ENCODE measurements around the gene EMC10. TPM values are rescaled to one million over a fixed set of nuclear protein-coding genes. Genes with fewer than 3 reads are reported as not detected.

The EMC10 gene
- total and polyA plus RNA-seq, 2 of the 4 experiments (the other 2 are of a cell fraction): 11.3 to 90.9 TPM

- Histone ChIP-seq H4K8ac (ENCODE audit: low read depth in 2 of 2, low read length in 2 of 2) (no peak overlapping the region), H2BK15ac (ENCODE audit: low read depth, low read length) (no peak overlapping the region), H3K14ac (replicated peaks; ENCODE audit: low read depth, low read length) (no peak overlapping the region), H3K4me2 (ENCODE audit: low read depth, low read length) (no peak overlapping the region), H4K91ac (ENCODE audit: insufficient read depth, low read depth, low read length) (no peak overlapping the region), H3K4ac (ENCODE audit: low read depth, low read length) (no peak overlapping the region), H2AK9ac (replicated peaks; ENCODE audit: low read depth, low read length, poor library complexity) (no peak overlapping the region), H3K9me3 (ENCODE audit: control insufficient read depth, insufficient read depth, low read length) (no peaks in the 10 kb centered on the region), H3K9ac (ENCODE audit: low read depth, low read length) (no peak overlapping the region), H4K20me1 (ENCODE audit: insufficient read depth, low read length) (no peaks in the 10 kb centered on the region), H3K9me1 (ENCODE audit: insufficient read depth, low read length) (no peaks in the 10 kb centered on the region), H3K4me1 (ENCODE audit: control insufficient read depth, insufficient read depth, low read length) (no peaks in the 10 kb centered on the region), H3K56ac (ENCODE audit: extremely low read depth, insufficient read depth, low read length) (no peak overlapping the region), H2BK5ac (ENCODE audit: low read depth, low read length, poor library complexity, severe bottlenecking) (no peak overlapping the region), H3K27ac (ENCODE audit: insufficient read depth, low read length) (no peak overlapping the region), H3K27me3 (ENCODE audit: control insufficient read depth, insufficient read depth, low read length) (no peaks in the 10 kb centered on the region; the same call in 1 of the 2 replicates), H3K18ac (ENCODE audit: low read depth, low read length) (no peak overlapping the region), H2BK120ac (ENCODE audit: low read depth, low read length) (no peak overlapping the region), H2AFZ (replicated peaks; ENCODE audit: low read length, poor library complexity) (no peak overlapping the region), H3K79me1 (ENCODE audit: low read depth in 1 of 2, low read length in 2 of 2) (no peaks in the 10 kb centered on the region), H3K4me3 (ENCODE audit: insufficient read depth, low read depth, low read length) (no peak overlapping the region), H3K36me3 (ENCODE audit: control insufficient read depth, insufficient read depth, low read length) (no peaks in the 10 kb centered on the region), H2BK20ac (ENCODE audit: low read depth, low read length) (no peak overlapping the region), H2AK5ac (ENCODE audit: low read depth, low read length) (no peak overlapping the region), H3K23ac (ENCODE audit: low read depth, low read length) (no peak overlapping the region), H4K5ac (ENCODE audit: low read depth, low read length) (no peak overlapping the region)
- ATAC-seq (ENCODE audit: low read depth): no peak
- no peak for TF ChIP-seq NFE2L2 (IDR thresholded peaks at IDR 0.05; ENCODE audit: low read depth, low read length)
- no peak for TF ChIP-seq USF2 (IDR thresholded peaks at IDR 0.05; ENCODE audit: low read depth, low read length)
- no peak for TF ChIP-seq MAFK (IDR thresholded peaks at IDR 0.05; ENCODE audit: low read depth, low read length)
- no peak for TF ChIP-seq POLR2A (IDR thresholded peaks at IDR 0.05; ENCODE audit: low read depth, low read length)
- TF ChIP-seq CEBPB (IDR thresholded peaks at IDR 0.05; ENCODE audit: low read depth, low read length): no peak
- no peak for TF ChIP-seq RCOR1 (IDR thresholded peaks at IDR 0.05; ENCODE audit: insufficient replicate concordance, low read length)
- TF ChIP-seq RAD21 (IDR thresholded peaks at IDR 0.05; ENCODE audit: low read length): no peak
- TF ChIP-seq SMC3 (IDR thresholded peaks at IDR 0.05; ENCODE audit: low read depth, low read length): no peak
- no peak for TF ChIP-seq MXI1 (IDR thresholded peaks at IDR 0.05; ENCODE audit: borderline replicate concordance, low read depth, low read length)
- no peak for TF ChIP-seq BHLHE40 (IDR thresholded peaks at IDR 0.05; ENCODE audit: low read depth, low read length)
- no peak for TF ChIP-seq FOS (IDR thresholded peaks at IDR 0.05; ENCODE audit: low read depth, low read length)
- TF ChIP-seq RFX5 (IDR thresholded peaks at IDR 0.05; ENCODE audit: low read depth, low read length): no peak
- no peak for TF ChIP-seq ELK1 (IDR thresholded peaks at IDR 0.05; ENCODE audit: borderline replicate concordance, low read depth, low read length)
- TF ChIP-seq CHD1 (IDR thresholded peaks at IDR 0.05; ENCODE audit: low read depth, low read length): no peak
- no peak for TF ChIP-seq MAZ (IDR thresholded peaks at IDR 0.05; ENCODE audit: borderline replicate concordance, low read depth, low read length)
- TF ChIP-seq, protein P1, sequence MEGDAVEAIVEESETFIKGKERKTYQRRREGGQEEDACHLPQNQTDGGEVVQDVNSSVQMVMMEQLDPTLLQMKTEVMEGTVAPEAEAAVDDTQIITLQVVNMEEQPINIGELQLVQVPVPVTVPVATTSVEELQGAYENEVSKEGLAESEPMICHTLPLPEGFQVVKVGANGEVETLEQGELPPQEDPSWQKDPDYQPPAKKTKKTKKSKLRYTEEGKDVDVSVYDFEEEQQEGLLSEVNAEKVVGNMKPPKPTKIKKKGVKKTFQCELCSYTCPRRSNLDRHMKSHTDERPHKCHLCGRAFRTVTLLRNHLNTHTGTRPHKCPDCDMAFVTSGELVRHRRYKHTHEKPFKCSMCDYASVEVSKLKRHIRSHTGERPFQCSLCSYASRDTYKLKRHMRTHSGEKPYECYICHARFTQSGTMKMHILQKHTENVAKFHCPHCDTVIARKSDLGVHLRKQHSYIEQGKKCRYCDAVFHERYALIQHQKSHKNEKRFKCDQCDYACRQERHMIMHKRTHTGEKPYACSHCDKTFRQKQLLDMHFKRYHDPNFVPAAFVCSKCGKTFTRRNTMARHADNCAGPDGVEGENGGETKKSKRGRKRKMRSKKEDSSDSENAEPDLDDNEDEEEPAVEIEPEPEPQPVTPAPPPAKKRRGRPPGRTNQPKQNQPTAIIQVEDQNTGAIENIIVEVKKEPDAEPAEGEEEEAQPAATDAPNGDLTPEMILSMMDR (conservative IDR thresholded peaks at IDR 0.05; ENCODE audit: low read depth, low read length): no peak
- in situ Hi-C loops (cut with MboI; ENCODE audit: low sequenced_read_pairs) (no loop called here), intact Hi-C loops (cut with micrococcal nuclease) (no loop called here), dilution Hi-C loops (cut with HindIII; ENCODE audit: low sequenced_read_pairs, unreplicated experiment) (no loop called here)
- ChIA-PET CTCF (no interaction called here), POLR2A (ENCODE audit: unreplicated experiment) (no interaction called here)
- whole genome bisulfite sequencing, 2 experiments (ENCODE audit: extremely low coverage in 2 of 2, insufficient read length in 1 of 2): 76% methylated on average over 3 of the region's 10 CpGs; no CpG with 5 or more reads in 1 of the 2 experiments
- no peak for DNase-seq
- BruUV-seq (replicated peaks): no TSS peak
These were observed 28.6 kb upstream of the EMC10 start for GRCh38 chr19:50447750-50448149.

Measured in IMR-90 (cell line).